Measurements from ENCODE around the gene YARS1.

Gene YARS1

GRCh38 chr1:32863881-32864245, 46.7 kb upstream of the YARS1 start:
- no peak for TF ChIP-seq EZH2phosphoT487 (IDR thresholded peaks at IDR 0.05; ENCODE audit: low read length)
- TF ChIP-seq EZH2 (optimal IDR thresholded peaks at IDR 0.05; ENCODE audit: low read depth, low read length): no peak
- TF ChIP-seq CTCF (IDR thresholded peaks at IDR 0.05; ENCODE audit: low read length): no peak
- DNase-seq: no peak
- Histone ChIP-seq H3K27ac (ENCODE audit: low read length) (no peak overlapping the region), H3K4me2 (ENCODE audit: low read depth, low read length) (no peak overlapping the region), H3K4me3 (ENCODE audit: low read length) (no peak overlapping the region), H2AFZ (ENCODE audit: low read length) (no peak overlapping the region), H4K20me1 (ENCODE audit: insufficient read depth, low read length) (no peaks in the 10 kb centered on the region), H3K9me3 (replicated peaks; ENCODE audit: insufficient read depth, low read length) (no peaks in the 10 kb centered on the region), H3K27me3 (replicated peaks; ENCODE audit: insufficient read depth, low read length) (no peaks in the 10 kb centered on the region), H3K79me2 (ENCODE audit: low read length) (no peaks in the 10 kb centered on the region), H3K9ac (ENCODE audit: low read length) (no peak overlapping the region), H3K36me3 (replicated peaks; ENCODE audit: insufficient read depth, low read length) (no peaks in the 10 kb centered on the region), H3K9me2 (replicated peaks; ENCODE audit: insufficient read depth, low read length) (no peaks in the 10 kb centered on the region), H3K4me1 (ENCODE audit: low read length) (no peaks in the 10 kb centered on the region), H3F3A (ENCODE audit: insufficient read depth, low read length) (no peaks in the 10 kb centered on the region; the same call in 1 of the 2 replicates)

- Histone ChIP-seq H3K4me3 (ENCODE audit: low read length) (no peak overlapping the region), H3K9ac (ENCODE audit: low read length) (no peak overlapping the region), H4K20me1 (ENCODE audit: insufficient read depth, low read length) (no peaks in the 10 kb centered on the region), H3K36me3 (replicated peaks; ENCODE audit: insufficient read depth, low read length) (no peaks in the 10 kb centered on the region), H3K9me3 (replicated peaks; ENCODE audit: insufficient read depth, low read length) (no peaks in the 10 kb centered on the region), H3K27me3 (replicated peaks; ENCODE audit: insufficient read depth, low read length) (no peaks in the 10 kb centered on the region), H3K9me2 (replicated peaks; ENCODE audit: insufficient read depth, low read length) (no peaks in the 10 kb centered on the region), H2AFZ (ENCODE audit: low read length) (no peak overlapping the region), H3F3A (ENCODE audit: insufficient read depth, low read length) (no peaks in the 10 kb centered on the region; the same call in 1 of the 2 replicates), H3K4me1 (ENCODE audit: low read length) (no peaks in the 10 kb centered on the region), H3K4me2 (ENCODE audit: low read depth, low read length) (no peak overlapping the region), H3K79me2 (ENCODE audit: low read length) (no peaks in the 10 kb centered on the region), H3K27ac (ENCODE audit: low read length) (no peak overlapping the region)
- DNase-seq: no peak
- no peak for TF ChIP-seq CTCF (IDR thresholded peaks at IDR 0.05; ENCODE audit: low read length)
Observed at GRCh38 chr1:32863218-32863880, 46.2 kb upstream of the YARS1 start.

GRCh38 chr1:32861904-32862695, 44.9 kb upstream of the YARS1 start:
- H2AFZ ChIP-seq (ENCODE audit: low read length): no peak overlapping the region
- H3K27me3 ChIP-seq (replicated peaks; ENCODE audit: insufficient read depth, low read length): no peaks in the 10 kb centered on the region
- no peaks in the 10 kb centered on the region for H4K20me1 ChIP-seq (ENCODE audit: insufficient read depth, low read length)
- H3K9ac ChIP-seq (ENCODE audit: low read length): no peak overlapping the region
- H3K27ac ChIP-seq (ENCODE audit: low read length): no peak overlapping the region
- H3K36me3 ChIP-seq (replicated peaks; ENCODE audit: insufficient read depth, low read length): no peaks in the 10 kb centered on the region
- no peaks in the 10 kb centered on the region for H3K9me2 ChIP-seq (replicated peaks; ENCODE audit: insufficient read depth, low read length)
- no peaks in the 10 kb centered on the region for H3K4me1 ChIP-seq (ENCODE audit: low read length)
- no peak for DNase-seq
- H3K4me2 ChIP-seq (ENCODE audit: low read depth, low read length): no peak overlapping the region
- H3K79me2 ChIP-seq (ENCODE audit: low read length): no peaks in the 10 kb centered on the region
- H3K9me3 ChIP-seq (replicated peaks; ENCODE audit: insufficient read depth, low read length): no peaks in the 10 kb centered on the region
- TF ChIP-seq EZH2phosphoT487 (IDR thresholded peaks at IDR 0.05; ENCODE audit: low read length) (no peak), EZH2 (optimal IDR thresholded peaks at IDR 0.05; ENCODE audit: low read depth, low read length) (no peak), CTCF (IDR thresholded peaks at IDR 0.05; ENCODE audit: low read length) (no peak)
- H3K4me3 ChIP-seq (ENCODE audit: low read length): no peak overlapping the region
- no peaks in the 10 kb centered on the region; the same call in 1 of the 2 replicates for H3F3A ChIP-seq (ENCODE audit: insufficient read depth, low read length)
